Activated CD4-positive, alpha-beta memory T cell treated with anti-CD3 and anti-CD28 coated beads for 36 hours (primary cell): ENCODE measurements around the gene ACAP3. TPM values are rescaled to one million over a fixed set of nuclear protein-coding genes. Genes with fewer than 3 reads are reported as not detected.

Source experiments
- CTCF ChIA-PET: fragments of 350-600 bp; sonication (Branson Sonifier 250); formaldehyde crosslinking; loops from one replicate; lab custom pipeline; 2021; ENCODE audit warnings: antibody characterized with exemption, inconsistent platforms; lab: Charles Lee
- POLR2A ChIA-PET: fragments of 350-600 bp; sonication (Branson Sonifier 250); formaldehyde crosslinking; loops from one replicate; lab custom pipeline; 2021; ENCODE audit warnings: antibody characterized with exemption; lab: Charles Lee
- DNase-seq: peaks from one replicate; pipeline ENCODE4 v3.0.0-alpha.2; 2020
- H3K27ac Mint-ChIP-seq: one replicate; pipeline ENCODE4 v1.8.0; 2021; ENCODE audit warnings: mixed read lengths
- H3K27me3 Mint-ChIP-seq: one replicate; pipeline ENCODE4 v1.8.0; 2021; ENCODE audit warnings: mixed read lengths
- H3K36me3 Mint-ChIP-seq: one replicate; pipeline ENCODE4 v1.8.0; 2021; ENCODE audit warnings: mixed read lengths
- H3K4me1 Mint-ChIP-seq: one replicate; pipeline ENCODE4 v1.8.0; 2021; ENCODE audit warnings: low read depth, mixed read lengths
- H3K4me3 Mint-ChIP-seq: one replicate; pipeline ENCODE4 v1.8.0; 2021; ENCODE audit warnings: mild to moderate bottlenecking, mixed read lengths
- H3K9me3 Mint-ChIP-seq: one replicate; pipeline ENCODE4 v1.8.0; 2021; ENCODE audit warnings: mixed read lengths
- intact Hi-C: fragments of 100-400 bp; cut with micrococcal nuclease; formaldehyde crosslinking; loops from one replicate; pipeline ENCODE4 v1.15.1; 2023
- total RNA-seq, 2 experiments: library from RNA; stranded (reverse); gene quantifications; one replicate each; pipeline ENCODE4 v1.2.3, GENCODE V29; 2021

ACAP3 gene
- total RNA-seq, 2 experiments from 2014 or later, result 31.8 to 32.0 TPM

DNA sequence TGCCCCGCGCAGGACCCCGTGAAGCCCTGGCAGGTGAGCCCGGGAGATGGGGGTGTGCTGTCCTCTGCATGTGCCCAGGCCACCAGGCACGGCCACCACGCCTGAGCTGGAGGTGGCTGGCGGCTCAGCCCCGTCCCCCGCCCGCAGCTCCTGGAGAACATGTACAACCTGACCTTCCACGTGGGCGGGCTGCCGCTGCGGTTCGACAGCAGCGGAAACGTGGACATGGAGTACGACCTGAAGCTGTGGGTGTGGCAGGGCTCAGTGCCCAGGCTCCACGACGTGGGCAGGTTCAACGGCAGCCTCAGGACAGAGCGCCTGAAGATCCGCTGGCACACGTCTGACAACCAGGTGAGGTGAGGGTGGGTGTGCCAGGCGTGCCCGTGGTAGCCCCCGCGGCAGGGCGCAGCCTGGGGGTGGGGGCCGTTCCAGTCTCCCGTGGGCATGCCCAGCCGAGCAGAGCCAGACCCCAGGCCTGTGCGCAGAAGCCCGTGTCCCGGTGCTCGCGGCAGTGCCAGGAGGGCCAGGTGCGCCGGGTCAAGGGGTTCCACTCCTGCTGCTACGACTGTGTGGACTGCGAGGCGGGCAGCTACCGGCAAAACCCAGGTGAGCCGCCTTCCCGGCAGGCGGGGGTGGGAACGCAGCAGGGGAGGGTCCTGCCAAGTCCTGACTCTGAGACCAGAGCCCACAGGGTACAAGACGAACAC is 25.2 kb upstream of the ACAP3 start:
- no peaks in the 10 kb centered on the region for H3K27me3 Mint-ChIP-seq
- no peak overlapping the region for H3K4me3 Mint-ChIP-seq
- H3K36me3 Mint-ChIP-seq, result no peaks in the 10 kb centered on the region
- H3K27ac Mint-ChIP-seq, result no peak overlapping the region
- no peaks in the 10 kb centered on the region for H3K9me3 Mint-ChIP-seq
- DNase-seq, result no peak
- intact Hi-C loops, result no loop called here
- CTCF ChIA-PET, result no interaction called here
- no peaks in the 10 kb centered on the region for H3K4me1 Mint-ChIP-seq
- POLR2A ChIA-PET, result interaction anchor here (1.9 kb wide), 1 partner anchor 13 kb away, joined by 4 read pairs; no protein-coding TSS in a partner anchor

DNA sequence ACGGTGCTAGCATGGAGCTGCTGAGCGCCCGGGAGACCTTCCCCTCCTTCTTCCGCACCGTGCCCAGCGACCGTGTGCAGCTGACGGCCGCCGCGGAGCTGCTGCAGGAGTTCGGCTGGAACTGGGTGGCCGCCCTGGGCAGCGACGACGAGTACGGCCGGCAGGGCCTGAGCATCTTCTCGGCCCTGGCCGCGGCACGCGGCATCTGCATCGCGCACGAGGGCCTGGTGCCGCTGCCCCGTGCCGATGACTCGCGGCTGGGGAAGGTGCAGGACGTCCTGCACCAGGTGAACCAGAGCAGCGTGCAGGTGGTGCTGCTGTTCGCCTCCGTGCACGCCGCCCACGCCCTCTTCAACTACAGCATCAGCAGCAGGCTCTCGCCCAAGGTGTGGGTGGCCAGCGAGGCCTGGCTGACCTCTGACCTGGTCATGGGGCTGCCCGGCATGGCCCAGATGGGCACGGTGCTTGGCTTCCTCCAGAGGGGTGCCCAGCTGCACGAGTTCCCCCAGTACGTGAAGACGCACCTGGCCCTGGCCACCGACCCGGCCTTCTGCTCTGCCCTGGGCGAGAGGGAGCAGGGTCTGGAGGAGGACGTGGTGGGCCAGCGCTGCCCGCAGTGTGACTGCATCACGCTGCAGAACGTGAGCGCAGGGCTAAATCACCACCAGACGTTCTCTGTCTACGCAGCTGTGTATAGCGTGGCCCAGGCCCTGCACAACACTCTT is 24.5 kb upstream of the ACAP3 start:
- Mint-ChIP-seq H3K4me3 (no peak overlapping the region), H3K4me1 (no peaks in the 10 kb centered on the region)
- POLR2A ChIA-PET, result interaction anchor here (1.9 kb wide), 1 partner anchor 13 kb away, joined by 4 read pairs; no protein-coding TSS in a partner anchor

DNA sequence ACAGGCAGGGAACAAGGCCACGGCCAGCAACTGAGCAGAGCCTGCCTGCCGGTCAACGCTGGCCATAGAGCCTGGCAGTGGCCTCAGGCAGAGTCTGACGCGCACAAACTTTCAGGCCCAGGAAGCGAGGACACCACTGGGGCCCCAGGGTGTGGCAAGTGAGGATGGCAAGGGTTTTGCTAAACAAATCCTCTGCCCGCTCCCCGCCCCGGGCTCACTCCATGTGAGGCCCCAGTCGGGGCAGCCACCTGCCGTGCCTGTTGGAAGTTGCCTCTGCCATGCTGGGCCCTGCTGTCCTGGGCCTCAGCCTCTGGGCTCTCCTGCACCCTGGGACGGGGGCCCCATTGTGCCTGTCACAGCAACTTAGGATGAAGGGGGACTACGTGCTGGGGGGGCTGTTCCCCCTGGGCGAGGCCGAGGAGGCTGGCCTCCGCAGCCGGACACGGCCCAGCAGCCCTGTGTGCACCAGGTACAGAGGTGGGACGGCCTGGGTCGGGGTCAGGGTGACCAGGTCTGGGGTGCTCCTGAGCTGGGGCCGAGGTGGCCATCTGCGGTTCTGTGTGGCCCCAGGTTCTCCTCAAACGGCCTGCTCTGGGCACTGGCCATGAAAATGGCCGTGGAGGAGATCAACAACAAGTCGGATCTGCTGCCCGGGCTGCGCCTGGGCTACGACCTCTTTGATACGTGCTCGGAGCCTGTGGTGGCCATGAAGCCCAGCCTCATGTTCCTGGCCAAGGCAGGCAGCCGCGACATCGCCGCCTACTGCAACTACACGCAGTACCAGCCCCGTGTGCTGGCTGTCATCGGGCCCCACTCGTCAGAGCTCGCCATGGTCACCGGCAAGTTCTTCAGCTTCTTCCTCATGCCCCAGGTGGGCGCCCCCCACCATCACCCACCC is 23.6 kb upstream of the ACAP3 start, which contains the start of gene TAS1R3:
TAS1R3 (plus strand) TSS at position 213 of the 898 bp plus-strand sequence; CDS start at position 279, 66 bp downstream.
- H3K4me1 Mint-ChIP-seq, result peaks cover under 1% of the 10 kb centered on the region
- intact Hi-C loops, result no loop called here
- ChIA-PET POLR2A (interaction anchor here (0.9 to 1.9 kb wide), 2 partner anchors 12 to 20 kb away, joined by 3 to 4 read pairs; no protein-coding TSS in a partner anchor), CTCF (no interaction called here)
- H3K36me3 Mint-ChIP-seq, result no peaks in the 10 kb centered on the region
- DNase-seq, result no peak
- H3K4me3 Mint-ChIP-seq, result no peak within 1 kb of the TSS
- H3K27me3 Mint-ChIP-seq, result no peaks in the 10 kb centered on the region
- no peaks in the 10 kb centered on the region for H3K9me3 Mint-ChIP-seq
- no peak within 1 kb of the TSS for H3K27ac Mint-ChIP-seq

More for the DNA sequence above, 24.5 kb upstream of the ACAP3 start:
- no peaks in the 10 kb centered on the region for H3K9me3 Mint-ChIP-seq
- H3K27me3 Mint-ChIP-seq, result no peaks in the 10 kb centered on the region
- intact Hi-C loops, result no loop called here
- no peak for DNase-seq
- no peaks in the 10 kb centered on the region for H3K36me3 Mint-ChIP-seq
- no peak overlapping the region for H3K27ac Mint-ChIP-seq
- CTCF ChIA-PET, result no interaction called here

DNA sequence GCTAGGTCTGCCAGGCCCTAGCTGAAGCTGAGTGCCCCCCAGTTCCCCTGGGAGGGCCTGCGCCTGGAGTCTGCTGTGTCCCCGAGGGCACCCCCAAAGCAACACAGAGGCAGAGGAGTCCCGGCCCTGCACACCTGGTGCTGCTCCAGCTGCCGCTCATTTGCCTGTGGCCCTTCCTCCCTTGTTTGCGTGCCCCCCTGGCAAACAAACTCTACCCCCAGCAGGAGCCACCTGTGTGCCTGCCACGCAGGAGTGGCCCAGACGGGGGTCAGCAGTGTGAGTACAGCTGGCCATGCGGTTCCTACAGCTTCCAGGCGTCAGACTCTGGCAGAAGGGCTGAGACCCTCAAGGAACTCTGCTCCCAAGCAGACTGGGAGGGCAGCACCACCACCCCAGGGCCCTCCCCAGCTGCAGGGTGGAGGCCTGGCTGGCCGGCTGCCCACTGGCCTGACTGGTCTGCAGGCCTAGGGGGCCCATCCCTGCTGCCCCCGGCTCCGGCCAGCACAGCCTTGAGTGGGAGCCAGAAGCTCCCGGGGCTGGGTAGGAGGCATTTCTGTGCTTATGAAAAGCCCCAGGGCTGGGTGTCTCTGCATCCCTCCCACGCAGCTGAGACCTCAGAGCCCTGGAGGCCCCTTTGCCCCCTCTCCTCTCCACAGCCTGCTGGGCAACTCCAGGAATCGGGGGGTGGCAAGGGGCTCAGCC is 22.8 kb upstream of the ACAP3 start:
- peaks cover 8% of the 10 kb centered on the region for H3K4me1 Mint-ChIP-seq
- no peaks in the 10 kb centered on the region for H3K27me3 Mint-ChIP-seq
- H3K27ac Mint-ChIP-seq, result no peak overlapping the region
- H3K9me3 Mint-ChIP-seq, result no peaks in the 10 kb centered on the region
- no peak overlapping the region for H3K4me3 Mint-ChIP-seq
- CTCF ChIA-PET, result no interaction called here
- H3K36me3 Mint-ChIP-seq, result no peaks in the 10 kb centered on the region
- POLR2A ChIA-PET, result interaction anchor here (0.9 kb wide), 1 partner anchor 19 kb away, joined by 3 read pairs; no protein-coding TSS in a partner anchor
- intact Hi-C loops, result no loop called here
- DNase-seq, result no peak

DNA sequence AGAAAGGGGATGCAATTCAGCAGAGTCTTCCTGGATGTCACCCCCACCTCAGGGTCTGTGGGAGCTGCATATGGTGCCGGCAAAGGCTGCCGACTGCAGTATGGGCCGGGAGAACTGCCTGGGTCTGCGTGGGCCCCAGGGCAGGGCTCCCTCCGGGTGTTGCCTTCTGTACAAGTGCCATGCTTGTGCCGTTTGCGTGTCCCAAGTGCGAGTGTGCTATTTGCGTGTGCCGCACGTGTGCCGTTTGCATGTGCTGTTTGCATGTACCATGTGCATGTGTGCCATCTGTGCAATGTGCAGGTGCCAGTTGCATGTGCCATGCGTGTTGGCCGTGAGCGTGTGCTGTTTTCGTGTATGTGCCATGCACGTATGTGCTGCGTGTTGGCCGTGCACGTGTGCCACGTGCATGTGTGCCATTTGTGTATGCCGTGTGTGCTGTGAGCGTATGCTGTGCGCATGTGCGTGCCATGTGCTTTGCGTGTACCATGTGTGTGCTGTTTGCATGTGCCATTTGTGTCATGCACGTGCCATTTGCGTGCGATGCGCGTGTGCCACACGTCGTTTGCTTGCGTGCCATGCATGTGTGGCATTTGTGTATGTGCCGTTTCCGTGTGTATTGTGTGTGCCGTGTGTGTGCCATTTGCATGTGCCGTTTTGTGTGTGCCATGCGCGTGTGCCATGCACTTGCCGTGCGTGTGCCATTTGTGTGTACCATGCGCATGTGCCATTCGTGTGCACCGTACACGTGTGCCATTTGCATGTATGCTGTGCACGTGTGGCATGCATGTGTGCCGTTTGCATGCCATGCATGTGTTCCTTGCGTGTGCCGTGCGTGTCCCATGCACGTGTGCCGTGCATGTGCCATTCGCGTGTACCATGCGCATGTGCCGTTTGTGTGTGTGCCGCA is 21.8 kb upstream of the ACAP3 start:
- ChIA-PET CTCF (no interaction called here), POLR2A (no interaction called here)
- peaks cover 8% of the 10 kb centered on the region for H3K4me1 Mint-ChIP-seq
- no peak for DNase-seq
- no peaks in the 10 kb centered on the region for H3K27me3 Mint-ChIP-seq
- no peak overlapping the region for H3K4me3 Mint-ChIP-seq
- H3K36me3 Mint-ChIP-seq, result no peaks in the 10 kb centered on the region
- intact Hi-C loops, result no loop called here
- H3K9me3 Mint-ChIP-seq, result no peaks in the 10 kb centered on the region
- no peak overlapping the region for H3K27ac Mint-ChIP-seq

DNA sequence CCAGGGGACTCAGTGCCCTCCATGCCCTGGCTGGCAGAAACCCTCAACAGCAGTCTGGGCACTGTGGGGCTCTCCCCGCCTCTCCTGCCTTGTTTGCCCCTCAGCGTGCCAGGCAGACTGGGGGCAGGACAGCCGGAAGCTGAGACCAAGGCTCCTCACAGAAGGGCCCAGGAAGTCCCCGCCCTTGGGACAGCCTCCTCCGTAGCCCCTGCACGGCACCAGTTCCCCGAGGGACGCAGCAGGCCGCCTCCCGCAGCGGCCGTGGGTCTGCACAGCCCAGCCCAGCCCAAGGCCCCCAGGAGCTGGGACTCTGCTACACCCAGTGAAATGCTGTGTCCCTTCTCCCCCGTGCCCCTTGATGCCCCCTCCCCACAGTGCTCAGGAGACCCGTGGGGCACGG is 20.5 kb upstream of the ACAP3 start:
- Mint-ChIP-seq H3K4me3 (no peak overlapping the region), H3K36me3 (peaks cover 1% of the 10 kb centered on the region), H3K27ac (no peak overlapping the region), H3K27me3 (no peaks in the 10 kb centered on the region), H3K9me3 (no peaks in the 10 kb centered on the region), H3K4me1 (peaks cover 14% of the 10 kb centered on the region)
- DNase-seq, result no peak
- CTCF ChIA-PET, result no interaction called here
- POLR2A ChIA-PET, result no interaction called here
- intact Hi-C loops, result no loop called here

DNA sequence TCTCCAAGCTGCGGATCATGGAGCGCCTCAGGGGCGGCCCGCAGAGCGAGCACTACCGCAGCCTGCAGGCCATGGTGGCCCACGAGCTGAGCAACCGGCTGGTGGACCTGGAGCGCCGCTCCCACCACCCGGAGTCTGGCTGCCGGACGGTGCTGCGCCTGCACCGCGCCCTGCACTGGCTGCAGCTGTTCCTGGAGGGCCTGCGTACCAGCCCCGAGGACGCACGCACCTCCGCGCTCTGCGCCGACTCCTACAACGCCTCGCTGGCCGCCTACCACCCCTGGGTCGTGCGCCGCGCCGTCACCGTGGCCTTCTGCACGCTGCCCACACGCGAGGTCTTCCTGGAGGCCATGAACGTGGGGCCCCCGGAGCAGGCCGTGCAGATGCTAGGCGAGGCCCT is 19.6 kb upstream of the ACAP3 start:
- Mint-ChIP-seq H3K27ac (no peak overlapping the region), H3K36me3 (peaks cover 1% of the 10 kb centered on the region), H3K27me3 (no peaks in the 10 kb centered on the region), H3K9me3 (no peaks in the 10 kb centered on the region), H3K4me1 (peaks cover 20% of the 10 kb centered on the region), H3K4me3 (no peak overlapping the region)
- DNase-seq, result no peak
- ChIA-PET CTCF (no interaction called here), POLR2A (no interaction called here)
- intact Hi-C loops, result no loop called here

DNA sequence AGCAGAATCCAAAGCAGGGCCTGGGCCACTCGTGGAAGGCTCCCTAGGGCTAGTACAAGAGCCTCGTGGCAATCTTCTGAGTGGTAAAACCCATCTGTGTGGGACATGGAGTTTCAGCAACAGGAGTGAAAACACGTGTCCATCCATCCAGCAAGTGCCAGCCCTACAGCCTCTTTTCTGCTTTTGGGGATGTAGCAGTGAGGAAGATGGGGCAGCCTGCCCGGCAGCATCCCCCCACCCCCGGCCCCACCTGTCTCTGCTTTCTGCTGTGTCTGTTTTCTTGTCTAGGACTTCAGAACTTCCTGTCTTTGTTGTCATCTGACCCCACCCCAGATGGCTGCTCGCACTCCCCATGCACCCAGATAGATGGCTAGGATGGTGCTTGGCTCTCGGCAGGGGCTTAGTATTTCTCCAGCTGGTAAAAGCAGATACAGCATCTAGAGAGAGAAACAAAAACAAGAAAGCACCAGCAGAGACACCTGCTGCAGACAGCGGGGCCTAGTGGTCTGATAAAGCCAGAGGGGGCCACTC is 18.4 kb upstream of the ACAP3 start:
- H3K36me3 Mint-ChIP-seq, result peaks cover 1% of the 10 kb centered on the region
- no peaks in the 10 kb centered on the region for H3K9me3 Mint-ChIP-seq
- peak overlapping the region; percentile 65 for H3K4me3 Mint-ChIP-seq
- peak overlapping the region; percentile 42 for H3K27ac Mint-ChIP-seq
- H3K4me1 Mint-ChIP-seq, result peaks cover 28% of the 10 kb centered on the region
- POLR2A ChIA-PET, result no interaction called here
- intact Hi-C loops, result no loop called here
- no peaks in the 10 kb centered on the region for H3K27me3 Mint-ChIP-seq
- DNase-seq, result no peak
- CTCF ChIA-PET, result interaction anchor here (1.5 kb wide), 1 partner anchor 46 kb away, joined by 5 read pairs; no protein-coding TSS in a partner anchor

DNA sequence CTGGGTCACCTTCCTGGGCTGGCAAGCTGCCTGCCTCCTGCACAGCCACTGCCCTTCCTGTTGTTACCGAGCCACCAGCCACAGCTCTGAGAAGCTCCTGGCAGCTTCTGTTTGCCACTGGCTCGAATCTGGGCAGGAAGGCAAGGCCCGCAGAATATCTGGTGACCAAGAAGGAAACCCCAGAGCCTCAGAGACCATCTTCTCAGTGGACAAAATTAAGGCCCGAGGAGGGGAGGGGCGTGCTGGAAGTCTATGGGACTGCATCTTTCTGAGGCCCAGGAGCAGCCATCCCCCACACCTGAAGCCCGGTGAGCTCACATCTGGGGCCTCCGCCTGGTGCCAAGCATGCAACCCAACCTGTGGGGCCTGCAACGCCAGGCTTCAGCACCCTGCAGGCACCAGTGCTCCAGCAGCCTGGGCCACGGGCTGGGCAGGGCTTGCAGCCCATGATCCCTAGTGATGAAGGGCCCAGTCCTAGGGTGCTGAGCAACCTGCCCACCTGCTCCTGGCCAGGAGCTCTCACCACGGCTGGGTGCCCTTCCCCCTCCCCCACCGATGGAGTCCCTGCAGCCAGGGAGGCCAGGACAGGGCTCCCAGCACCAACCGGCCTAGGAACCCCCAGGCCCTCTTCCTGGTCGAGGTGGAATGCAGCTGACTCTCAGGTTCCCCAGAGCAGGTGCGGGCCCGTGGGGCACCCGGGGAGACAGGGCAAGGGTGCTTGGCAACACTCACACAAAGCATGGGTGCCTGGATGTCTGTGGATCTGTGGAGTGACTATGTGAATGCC is 17.8 kb upstream of the ACAP3 start:
- peaks cover 28% of the 10 kb centered on the region for H3K4me1 Mint-ChIP-seq
- CTCF ChIA-PET, result interaction anchor here (1.1 to 1.5 kb wide), 2 partner anchors 23 to 46 kb away, joined by 5 read pairs; no protein-coding TSS in a partner anchor
- intact Hi-C loops, result no loop called here
- peaks cover 1% of the 10 kb centered on the region for H3K36me3 Mint-ChIP-seq
- H3K9me3 Mint-ChIP-seq, result no peaks in the 10 kb centered on the region
- H3K27me3 Mint-ChIP-seq, result no peaks in the 10 kb centered on the region
- peak overlapping the region; percentile 62 for H3K27ac Mint-ChIP-seq
- POLR2A ChIA-PET, result interaction anchor here (0.7 kb wide), 1 partner anchor 50 kb away, joined by 3 read pairs; the partner anchor contains the start of gene AURKAIP1
- H3K4me3 Mint-ChIP-seq, result peak overlapping the region; percentile 65
- DNase-seq, result no peak
